HCT116 (cell line): Measurements from ENCODE around the gene TAPT1. TPM values are rescaled to one million over a fixed set of nuclear protein-coding genes. Genes with fewer than 3 reads are reported as not detected.

Experiments
- ATAC-seq: fragments of 200-7000 bp; cut with Tn5 transposase; 2 replicates; pipeline ENCODE4 v1.9.1; 2020; ENCODE audit warnings: mild to moderate bottlenecking, moderate library complexity
- BruUV-seq: library from RNA; stranded (reverse); fragments of 400-500 nt; replicated peaks from 2 replicates; lab custom pipeline; 2021; lab: Mats Ljungman, UMichigan
- CTCF ChIA-PET: fragments of 300-600 bp; sonication (Branson Sonifier 250); formaldehyde crosslinking; loops from one replicate; lab custom pipeline; 2021; ENCODE audit warnings: antibody characterized with exemption; lab: Charles Lee
- POLR2A ChIA-PET: fragments of 300-600, 350-600 bp; sonication (Branson Sonifier 250); formaldehyde crosslinking; loops from one replicate; lab custom pipeline; 2021; ENCODE audit warnings: antibody characterized with exemption; lab: Charles Lee
- RAD21 ChIA-PET, 2 experiments: fragments of 300-600 bp; sonication (Branson Sonifier 250); formaldehyde crosslinking; loops; one replicate each; lab custom pipeline; 2023; ENCODE audit warnings: low total read pairs in 2 of 2; ENCODE audit not compliant: uncharacterized antibody in 2 of 2, unreplicated experiment in 2 of 2, low non-redundant PET in 1 of 2; lab: Charles Lee
- DNase-seq: peaks from one replicate; pipeline ENCODE4 v3.0.0-alpha.2; 2010; ENCODE audit warnings: low read depth, low spot score
- H2AFZ ChIP-seq: fragments of 200-600 bp; shearing (Covaris generic), sonication (generic); 2 replicates; pipeline ENCODE4 v1.6.1; 2017; ENCODE audit warnings: low read depth, mixed run types, mixed read lengths, antibody characterized with exemption, low read length; ENCODE audit not compliant: poor library complexity, severe bottlenecking
- H3K27ac ChIP-seq: 2 replicates; pipeline ENCODE4 v1.5.1; 2012; ENCODE audit warnings: low read depth, low read length
- H3K27me3 ChIP-seq: fragments of 200-600 bp; sonication (generic); 2 replicates; pipeline ENCODE4 v1.6.1; 2016; ENCODE audit warnings: mixed run types, low read length, mixed read lengths; ENCODE audit not compliant: insufficient read depth
- H3K36me3 ChIP-seq, 2 experiments: fragments of 200-500 bp in 1 of 2; fragments of 200-600 bp in 1 of 2; sonication (Bioruptor generic) in 1 of 2; sonication (generic) in 1 of 2; 2 replicates each; pipeline versions ENCODE4 v1.5.1 to v1.6.1; 2014 to 2016; ENCODE audit warnings: low read length in 2 of 2, inconsistent platforms in 1 of 2, mixed read lengths in 1 of 2, mixed run types in 1 of 2; ENCODE audit not compliant: insufficient read depth in 2 of 2, control insufficient read depth in 1 of 2
- H3K4me1 ChIP-seq, 2 experiments: fragments of 200-600 bp in 1 of 2; sonication (generic) in 1 of 2; 2 replicates each; pipeline versions ENCODE4 v1.5.1 to v1.6.1; 2012 to 2017; ENCODE audit warnings: low read length in 2 of 2, inconsistent platforms in 1 of 2, mild to moderate bottlenecking in 1 of 2, mixed read lengths in 1 of 2, mixed run types in 1 of 2, moderate library complexity in 1 of 2; ENCODE audit not compliant: insufficient read depth in 2 of 2, control insufficient read depth in 1 of 2
- H3K4me2 ChIP-seq: fragments of 200-600 bp; sonication (generic); 2 replicates; pipeline ENCODE4 v1.6.1; 2017; ENCODE audit warnings: mixed run types, low read length, mixed read lengths
- H3K4me3 ChIP-seq, 2 experiments: fragments of 200-600 bp in 1 of 2; sonication (generic) in 1 of 2; replicated peaks in 1 of 2; 2 replicates each; pipeline ENCODE4 v1.5.1; 2011 to 2016; ENCODE audit warnings: low read length in 2 of 2, control low read depth in 1 of 2, low read depth in 1 of 2, mild to moderate bottlenecking in 1 of 2, mixed read lengths in 1 of 2, mixed run types in 1 of 2
- H3K79me2 ChIP-seq: fragments of 200-600 bp; sonication (generic); 2 replicates; pipeline ENCODE4 v1.6.1; 2017; ENCODE audit warnings: mild to moderate bottlenecking, mixed run types, low read length, moderate library complexity, mixed read lengths; ENCODE audit not compliant: insufficient read depth
- H3K9ac ChIP-seq: fragments of 200-600 bp; sonication (generic); 2 replicates; pipeline ENCODE4 v1.6.1; 2016; ENCODE audit warnings: low read length, mixed read lengths
- H3K9me2 ChIP-seq: fragments of 200-600 bp; sonication (generic), shearing (Covaris generic); 2 replicates; pipeline ENCODE4 v1.6.1; 2017; ENCODE audit warnings: mixed run types, mild to moderate bottlenecking, moderate library complexity; ENCODE audit not compliant: insufficient read depth
- H3K9me3 ChIP-seq, 2 experiments: fragments of 200-500 bp in 1 of 2; fragments of 200-600 bp in 1 of 2; sonication (Bioruptor generic) in 1 of 2; sonication (generic) in 1 of 2; 2 replicates each; pipeline ENCODE4 v1.6.1; 2014 to 2017; ENCODE audit warnings: low read length in 2 of 2, mixed read lengths in 2 of 2, inconsistent platforms in 1 of 2, low read depth in 1 of 2, mild to moderate bottlenecking in 1 of 2, mixed run types in 1 of 2, moderate library complexity in 1 of 2; ENCODE audit not compliant: control insufficient read depth in 1 of 2, insufficient read depth in 1 of 2
- H4K20me1 ChIP-seq: fragments of 200-600 bp; sonication (generic), shearing (Covaris generic); 2 replicates; pipeline ENCODE4 v1.6.1; 2017; ENCODE audit warnings: mixed run types, mild to moderate bottlenecking, moderate library complexity; ENCODE audit not compliant: insufficient read depth
- ELF1 ChIP-seq: IDR thresholded peaks from 2 replicates; pipeline ENCODE4 v1.6.1; 2012; ENCODE audit warnings: low read depth, borderline replicate concordance
- EZH2phosphoT487 ChIP-seq: fragments of 200-600 bp; IDR thresholded peaks from 2 replicates; pipeline ENCODE4 v1.6.1; 2018; ENCODE audit warnings: antibody characterized with exemption, borderline replicate concordance
- RAD21 ChIP-seq: IDR thresholded peaks from 2 replicates; pipeline ENCODE4 v1.6.1; 2012; ENCODE audit warnings: low read depth, mild to moderate bottlenecking
- TCF7L2 ChIP-seq: IDR thresholded peaks from 2 replicates; pipeline ENCODE4 v1.7.0; 2011; ENCODE audit warnings: borderline replicate concordance, inconsistent platforms; ENCODE audit not compliant: insufficient read depth, insufficient read length; ENCODE audit errors: extremely low read depth
- YY1 ChIP-seq: IDR thresholded peaks from 2 replicates; pipeline ENCODE4 v1.6.1; 2011; ENCODE audit warnings: low read length, low read depth, moderate library complexity, mild to moderate bottlenecking; ENCODE audit not compliant: insufficient replicate concordance; ENCODE audit errors: extremely low read depth
- ZFX ChIP-seq: fragments of 450-650 bp; IDR thresholded peaks from 2 replicates; pipeline ENCODE4 v1.6.1; 2017
- intact Hi-C: fragments of 100-400 bp; cut with micrococcal nuclease; formaldehyde crosslinking; loops from 2 replicates; pipeline ENCODE4 v1.10.0; 2022
- total RNA-seq: library from RNA; stranded (reverse); gene quantifications from one replicate; pipeline ENCODE4 v1.2.1, GENCODE V29; 2021; ENCODE audit not compliant: unreplicated experiment
- TF ChIP-seq, protein P1 (sequence below): IDR thresholded peaks from 2 replicates; pipeline ENCODE4 v1.6.1; 2012

Gene TAPT1
- total RNA-seq, 1 experiment from 2014 or later: 11.7 TPM

DNA sequence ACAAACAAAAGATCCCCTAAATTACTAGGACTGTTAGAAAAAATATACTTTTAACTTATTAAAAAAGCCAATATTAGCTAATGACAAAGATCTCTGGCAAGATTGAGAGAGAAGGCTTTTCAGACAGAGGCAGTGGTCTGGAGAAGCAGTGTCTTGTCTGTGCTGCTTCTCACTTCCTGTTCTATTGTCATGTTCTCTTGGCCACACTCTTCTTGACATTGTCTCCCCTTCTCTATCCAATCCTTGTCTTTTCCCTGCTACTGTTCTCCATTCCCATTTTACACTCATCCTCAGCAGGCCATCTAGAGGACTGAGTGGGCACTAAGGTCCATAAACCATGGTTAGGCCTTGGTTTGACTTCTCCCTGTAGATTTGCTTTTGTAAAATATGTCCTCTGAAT, 14.0 kb upstream of the TAPT1 start:
- RAD21 ChIA-PET: no interaction called here
- no peaks in the 10 kb centered on the region for H3K9me2 ChIP-seq
- H3K4me3 ChIP-seq: no peak overlapping the region
- H3K4me1 ChIP-seq: no peaks in the 10 kb centered on the region
- H4K20me1 ChIP-seq: no peaks in the 10 kb centered on the region
- peaks cover 11% of the 10 kb centered on the region; the same call in 1 of the 2 replicates for H3K27me3 ChIP-seq
- no peaks in the 10 kb centered on the region for H3K36me3 ChIP-seq
- DNase-seq (no peak), ATAC-seq (no peak)
- TF ChIP-seq EZH2phosphoT487: no peak
- TF ChIP-seq ELF1: no peak
- TF ChIP-seq ZFX: no peak
- TF ChIP-seq, protein P1, sequence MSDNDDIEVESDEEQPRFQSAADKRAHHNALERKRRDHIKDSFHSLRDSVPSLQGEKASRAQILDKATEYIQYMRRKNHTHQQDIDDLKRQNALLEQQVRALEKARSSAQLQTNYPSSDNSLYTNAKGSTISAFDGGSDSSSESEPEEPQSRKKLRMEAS: no peak
- no peak overlapping the region for H3K27ac ChIP-seq
- no peaks in the 10 kb centered on the region for H3K9me3 ChIP-seq
- no peak overlapping the region for H3K4me2 ChIP-seq
- intact Hi-C loops: no loop called here
- POLR2A ChIA-PET: no interaction called here
- H3K79me2 ChIP-seq: no peaks in the 10 kb centered on the region
- H2AFZ ChIP-seq: no peak overlapping the region
- CTCF ChIA-PET: no interaction called here
- BruUV-seq: no TSS peak
- H3K9ac ChIP-seq: no peak overlapping the region

DNA sequence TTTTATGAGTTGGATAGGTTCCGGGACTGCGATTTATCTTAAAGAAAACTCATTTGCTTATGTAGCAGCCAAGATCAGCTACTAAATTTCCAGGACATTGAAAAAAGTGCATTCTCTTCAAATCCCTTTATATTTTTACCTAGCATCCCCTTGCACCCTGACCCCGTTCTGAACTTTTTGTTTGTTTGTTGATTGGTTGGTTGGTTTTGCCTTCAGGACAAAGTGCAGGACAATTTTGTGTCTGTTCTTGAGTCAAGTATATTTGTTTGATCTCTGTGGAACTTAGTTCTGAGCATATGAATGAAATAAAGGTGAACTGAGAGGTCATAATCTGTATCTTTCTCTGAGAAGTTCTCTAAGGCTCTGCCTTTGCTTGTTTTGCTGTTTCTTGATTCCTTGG, 12.8 kb upstream of the TAPT1 start:
- no peaks in the 10 kb centered on the region for H3K9me2 ChIP-seq
- ChIA-PET POLR2A (no interaction called here), RAD21 (no interaction called here), CTCF (no interaction called here)
- H3K4me1 ChIP-seq: no peaks in the 10 kb centered on the region
- no TSS peak for BruUV-seq
- H3K27me3 ChIP-seq: peaks cover 11% of the 10 kb centered on the region; the same call in 1 of the 2 replicates
- no peak overlapping the region for H3K4me2 ChIP-seq
- TF ChIP-seq TCF7L2 (no peak), RAD21 (no peak), YY1 (no peak)
- TF ChIP-seq, protein P1: no peak
- H3K27ac ChIP-seq: no peak overlapping the region
- no peak overlapping the region for H2AFZ ChIP-seq
- H4K20me1 ChIP-seq: no peaks in the 10 kb centered on the region
- no peak for ATAC-seq
- H3K4me3 ChIP-seq: no peak overlapping the region
- no peak for DNase-seq
- H3K36me3 ChIP-seq: no peaks in the 10 kb centered on the region
- no peak overlapping the region for H3K9ac ChIP-seq
- H3K79me2 ChIP-seq: no peaks in the 10 kb centered on the region
- H3K9me3 ChIP-seq: no peaks in the 10 kb centered on the region
- intact Hi-C loops: no loop called here
